ENCODE data around the gene ZNF610. TPM values are rescaled to one million over a fixed set of nuclear protein-coding genes. Genes with fewer than 3 reads are reported as not detected.

Gene ZNF610
- total and polyA plus RNA-seq, 2 donors (not counting 3 experiments of a cell fraction or from before 2014, with no cell fraction given): 1.1 to 1.3 TPM

GRCh38 chr19:52296400-52296772 lies 39.7 kb upstream of the ZNF610 start:
- Histone ChIP-seq H3K4me2 (ENCODE audit: insufficient read depth, low read length) (peak overlapping the region; percentile 81), H3K9me3 (replicated peaks; ENCODE audit: control insufficient read depth, insufficient read depth, low read length) (no peaks in the 10 kb centered on the region), H2AFZ (ENCODE audit: low read depth, low read length) (peak overlapping the region; percentile 64), H4K20me1 (replicated peaks; ENCODE audit: control insufficient read depth, extremely low read depth, insufficient read depth, low read length) (no peaks in the 10 kb centered on the region), H3K27me3 (ENCODE audit: control insufficient read depth in 2 of 2, insufficient read depth in 2 of 2, low read length in 2 of 2) (no peaks in the 10 kb centered on the region), H3K4me1 (ENCODE audit: control insufficient read depth, extremely low read depth, insufficient read depth, low read length) (peaks cover 4% of the 10 kb centered on the region), H3K9ac (replicated peaks; ENCODE audit: extremely low read depth, insufficient read depth, low read length) (peak overlapping the region; percentile 32), H3K4me3 (replicated peaks in 1 of 3; ENCODE audit: insufficient read depth in 1 of 3, low read depth in 1 of 3, low read length in 3 of 3) (peak overlapping the region; percentile 30 to 66 (median 58)), H3K79me2 (ENCODE audit: control insufficient read depth, insufficient read depth, low read length) (peaks cover 3% of the 10 kb centered on the region), H3K27ac (ENCODE audit: insufficient read depth, low read depth, low read length) (no peak overlapping the region), H3K9me1 (replicated peaks; ENCODE audit: control insufficient read depth, extremely low read depth, insufficient read depth, low read length) (no peaks in the 10 kb centered on the region), H3K36me3 (ENCODE audit: control insufficient read depth in 2 of 2, extremely low read depth in 1 of 2, insufficient read depth in 2 of 2, low read length in 2 of 2) (peaks cover 4 to 7% of the 10 kb centered on the region in 2 experiments)
- intact Hi-C loops (cut with micrococcal nuclease): loop anchor here (2.0 kb wide), 1 partner anchor 40 kb away; the partner anchor contains the start of gene ZNF610
- TF ChIP-seq JUN (IDR thresholded peaks at IDR 0.05; ENCODE audit: borderline replicate concordance, insufficient read depth, insufficient read length, low read depth) (no peak), GATA2 (IDR thresholded peaks at IDR 0.05; ENCODE audit: insufficient read depth, insufficient read length, low read depth, low read length) (no peak), MAX (IDR thresholded peaks at IDR 0.05; ENCODE audit: insufficient read depth, insufficient read length) (no peak), FOS (IDR thresholded peaks at IDR 0.05; ENCODE audit: borderline replicate concordance, insufficient read depth, low read length) (no peak), EZH2 (IDR thresholded peaks at IDR 0.05; ENCODE audit: borderline replicate concordance, low read depth, low read length, severe bottlenecking) (no peak), MYC (IDR thresholded peaks at IDR 0.05; ENCODE audit: low read depth, low read length) (no peak), CTCF (IDR thresholded peaks at IDR 0.05; ENCODE audit: extremely low read depth in 1 of 2, insufficient read depth in 1 of 2, low read depth in 1 of 2, low read length in 2 of 2) (no peak), POLR2A (IDR thresholded peaks at IDR 0.05; ENCODE audit: low read depth, low read length) (no peak), POLR2AphosphoS5 (IDR thresholded peaks at IDR 0.05; ENCODE audit: insufficient read depth, low read depth, low read length) (no peak)
- POLR2A ChIA-PET: no interaction called here
- FAIRE-seq (no peak), DNase-seq (ENCODE audit: low read depth, low spot score) (no peak)
- dilution Hi-C loops (cut with MboI; ENCODE audit: extremely low pct_ligation_motif_present, low sequenced_read_pairs): no loop called here
- BruUV-seq (replicated peaks): TSS peak; percentile 60
- CTCF ChIA-PET: no interaction called here

Data from endothelial cell of umbilical vein (primary cell).